GM12878 (cell line): ENCODE measurements around the gene SETD2. TPM values are rescaled to one million over a fixed set of nuclear protein-coding genes. Genes with fewer than 3 reads are reported as not detected.

ENCODE experiments used
- ATAC-seq: fragments of 200-7000 bp; cut with Tn5 transposase; 3 replicates; pipeline ENCODE4 v1.9.1; 2020; ENCODE audit warnings: mild to moderate bottlenecking, moderate library complexity
- BruUV-seq: library from RNA; stranded (reverse); fragments of 400-500 nt; replicated peaks from 2 replicates; lab custom pipeline; 2021; lab: Mats Ljungman, UMichigan
- CTCF ChIA-PET: fragments of 300-600 bp; sonication (Branson Sonifier 250); formaldehyde crosslinking; extraction: SDS; loops from one replicate; lab custom pipeline; 2021; ENCODE audit warnings: inconsistent platforms; lab: Yijun Ruan, JAX
- POLR2A ChIA-PET: fragments of 350-600 bp; formaldehyde crosslinking; extraction: SDS; loops from one replicate; lab custom pipeline; 2021; ENCODE audit warnings: inconsistent platforms; lab: Charles Lee
- RAD21 ChIA-PET: fragments of 300-600 bp; sonication (Branson Sonifier 250); formaldehyde crosslinking; loops from one replicate; lab custom pipeline; 2023; ENCODE audit warnings: antibody characterized with exemption; ENCODE audit not compliant: unreplicated experiment; lab: Charles Lee
- SMC1A ChIA-PET: fragments of 300-600 bp; sonication (Branson Sonifier 250); formaldehyde crosslinking; loops from one replicate; lab custom pipeline; 2023; ENCODE audit not compliant: unreplicated experiment, uncharacterized antibody; lab: Charles Lee
- DNase-seq: peaks from one replicate; pipeline ENCODE4 v3.0.0-alpha.2; 2011; ENCODE audit warnings: low read depth, low spot score
- FAIRE-seq: peaks from 3 replicates; lab custom pipeline; 2011; peaks lifted over from hg19 to GRCh38; lab: Jason Lieb, UNC
- H2AFZ ChIP-seq: 2 replicates; pipeline ENCODE4 v1.6.0; 2011; ENCODE audit warnings: low read depth, low read length, control low read depth; ENCODE audit not compliant: control insufficient read depth
- H3K27ac ChIP-seq: 2 replicates; pipeline ENCODE4 v1.5.1; 2011; ENCODE audit warnings: control low read depth; ENCODE audit not compliant: control insufficient read depth, insufficient read depth
- H3K27me3 ChIP-seq, 2 experiments: replicated peaks in 1 of 2; 2 replicates each; pipeline versions ENCODE4 v1.6.0 to v1.6.1; 2011; ENCODE audit warnings: low read length in 1 of 2; ENCODE audit not compliant: control insufficient read depth in 2 of 2, insufficient read depth in 2 of 2
- H3K36me3 ChIP-seq, 2 experiments: 2 replicates each; pipeline ENCODE4 v1.5.1; 2011; ENCODE audit warnings: low read length in 1 of 2; ENCODE audit not compliant: control insufficient read depth in 2 of 2, insufficient read depth in 2 of 2
- H3K4me1 ChIP-seq: 2 replicates; pipeline ENCODE4 v1.6.1; 2011; ENCODE audit warnings: mild to moderate bottlenecking, low read length, moderate library complexity, mixed read lengths; ENCODE audit not compliant: control insufficient read depth, insufficient read depth
- H3K4me2 ChIP-seq: 2 replicates; pipeline ENCODE4 v1.6.0; 2011; ENCODE audit warnings: control low read depth; ENCODE audit not compliant: control insufficient read depth, insufficient read depth
- H3K4me3 ChIP-seq: fragments of 200-600 bp; sonication (generic); 2 replicates; pipeline ENCODE4 v1.5.1; 2016
- H3K79me2 ChIP-seq: 2 replicates; pipeline ENCODE4 v1.6.0; 2011; ENCODE audit warnings: low read length; ENCODE audit not compliant: control insufficient read depth, insufficient read depth
- H3K9ac ChIP-seq: 2 replicates; pipeline ENCODE4 v1.8.0; 2011; ENCODE audit warnings: low read length, control low read depth, mixed read lengths; ENCODE audit not compliant: control insufficient read depth, insufficient read depth
- H3K9me3 ChIP-seq: replicated peaks from 3 replicates; pipeline ENCODE4 v1.5.1; 2011; ENCODE audit warnings: mild to moderate bottlenecking, low read length; ENCODE audit not compliant: control insufficient read depth, insufficient read depth
- H4K20me1 ChIP-seq: 2 replicates; pipeline ENCODE4 v1.6.0; 2011; ENCODE audit not compliant: control insufficient read depth, insufficient read depth
- KLF5 ChIP-seq: fragments of 450-650 bp; IDR thresholded peaks from 2 replicates; pipeline ENCODE4 v1.6.1; 2014; ENCODE audit warnings: mild to moderate bottlenecking; ENCODE audit not compliant: partially characterized antibody
- PKNOX1 ChIP-seq: fragments of 450-650 bp; IDR thresholded peaks from 2 replicates; pipeline ENCODE4 v1.6.1; 2016; ENCODE audit warnings: mild to moderate bottlenecking
- TBL1XR1 ChIP-seq: IDR thresholded peaks from 2 replicates; pipeline ENCODE4 v1.6.1; 2012; ENCODE audit warnings: low read depth, low read length, improper control_type of control experiment
- WGBS: methylation state at CpG from one replicate; pipeline ENCODE4 v1.1.6; 2016; ENCODE audit warnings: low lambda C conversion rate; ENCODE audit not compliant: insufficient replicate concordance, insufficient coverage; ENCODE audit errors: missing lambda C conversion rate; 5-methylcytosine and 5-hydroxymethylcytosine counted together
- in situ Hi-C: fragments of 300-500 bp; cut with MboI; formaldehyde crosslinking; loops from 9 replicates; pipeline ENCODE4 v1.14.3; 2018; ENCODE audit warnings: mixed read lengths
- intact Hi-C: fragments of 100-400 bp; cut with micrococcal nuclease; formaldehyde crosslinking; loops from one replicate; pipeline ENCODE4 v1.14.2; 2022; ENCODE audit not compliant: unreplicated experiment
- polyA plus RNA-seq, 11 experiments: library from polyadenylated mRNA; depleted of rRNA in 4 of 11; unstranded in 6 of 11; stranded (reverse) in 5 of 11; fragments of >200 nt; fragmentation: Nextera tagmentation in 4 of 11; fragmentation: Illumina TruSeq in 1 of 11; extraction: Ambion mirVana in 4 of 11; extraction: Trizol in 1 of 11; gene quantifications; 1 replicate in 1 of 11; 2 replicates in 10 of 11; pipeline versions ENCODE4 v1.2.1 to v1.2.3, GENCODE V29; 2011 to 2016; ENCODE audit warnings: inconsistent platforms in 2 of 11, missing spikeins in 2 of 11, low read depth in 1 of 11
- total RNA-seq, 4 experiments: library from RNA; depleted of rRNA in 3 of 4; stranded (reverse); fragments of >200 nt in 3 of 4; fragmentation: Illumina TruSeq in 1 of 4; extraction: Trizol in 1 of 4; gene quantifications; 2 replicates each; pipeline versions ENCODE4 v1.2.1 to v1.2.3, GENCODE V29; 2013 to 2021
- TF ChIP-seq, protein P1 (sequence below): fragments of 450-650 bp; IDR thresholded peaks from 2 replicates; pipeline ENCODE4 v1.6.1; 2017; ENCODE audit warnings: mild to moderate bottlenecking

Gene SETD2
- total and polyA plus RNA-seq, 10 of the 15 experiments (the other 5 are each of a cell fraction or from before 2014, with no cell fraction given) = 8.4 to 44.9 (median 24.5) TPM

DNA sequence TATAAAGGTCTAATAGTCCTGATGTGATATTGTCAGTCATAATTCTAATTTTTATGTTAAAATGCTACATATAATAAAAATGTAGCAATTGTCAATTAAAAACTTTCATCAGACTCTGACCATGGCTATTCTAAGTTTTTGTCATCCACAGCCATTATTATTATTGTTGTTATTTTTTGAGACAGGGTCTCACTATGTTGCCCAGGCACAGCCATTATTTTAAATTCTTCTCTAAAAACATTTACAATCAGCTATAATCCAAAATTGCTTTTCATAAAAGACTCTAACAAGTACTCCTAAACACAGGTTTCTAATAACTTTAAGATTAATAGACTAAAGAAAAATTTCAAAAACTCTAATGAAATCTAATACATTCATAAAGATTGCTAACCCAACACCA lies 41.0 kb upstream of the SETD2 start (continued):
- TF ChIP-seq, protein P1, sequence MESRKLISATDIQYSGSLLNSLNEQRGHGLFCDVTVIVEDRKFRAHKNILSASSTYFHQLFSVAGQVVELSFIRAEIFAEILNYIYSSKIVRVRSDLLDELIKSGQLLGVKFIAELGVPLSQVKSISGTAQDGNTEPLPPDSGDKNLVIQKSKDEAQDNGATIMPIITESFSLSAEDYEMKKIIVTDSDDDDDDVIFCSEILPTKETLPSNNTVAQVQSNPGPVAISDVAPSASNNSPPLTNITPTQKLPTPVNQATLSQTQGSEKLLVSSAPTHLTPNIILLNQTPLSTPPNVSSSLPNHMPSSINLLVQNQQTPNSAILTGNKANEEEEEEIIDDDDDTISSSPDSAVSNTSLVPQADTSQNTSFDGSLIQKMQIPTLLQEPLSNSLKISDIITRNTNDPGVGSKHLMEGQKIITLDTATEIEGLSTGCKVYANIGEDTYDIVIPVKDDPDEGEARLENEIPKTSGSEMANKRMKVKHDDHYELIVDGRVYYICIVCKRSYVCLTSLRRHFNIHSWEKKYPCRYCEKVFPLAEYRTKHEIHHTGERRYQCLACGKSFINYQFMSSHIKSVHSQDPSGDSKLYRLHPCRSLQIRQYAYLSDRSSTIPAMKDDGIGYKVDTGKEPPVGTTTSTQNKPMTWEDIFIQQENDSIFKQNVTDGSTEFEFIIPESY = no peak
- TF ChIP-seq KLF5 = no peak

DNA sequence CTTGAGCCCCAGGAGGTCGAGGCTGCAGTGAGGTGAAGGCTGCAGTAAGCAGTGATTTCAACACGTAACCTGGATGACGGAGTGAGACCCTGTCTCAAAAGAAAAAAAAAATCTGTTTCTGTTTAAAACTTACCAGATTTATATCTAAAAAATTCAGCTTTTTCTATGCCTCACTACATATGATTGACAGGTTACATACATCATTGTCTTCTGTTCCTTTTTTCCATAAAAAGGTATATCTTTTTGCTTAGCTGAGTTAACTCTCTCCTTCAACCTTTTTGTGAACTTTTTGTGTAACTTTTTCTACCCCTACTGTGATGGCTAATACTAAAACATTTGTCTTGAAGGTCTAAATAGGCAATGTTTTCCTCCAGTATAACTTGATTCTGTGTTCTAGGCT lies 38.6 kb upstream of the SETD2 start:
- ATAC-seq (no peak), DNase-seq (no peak), FAIRE-seq (no peak)
- 83% methylated on average over 3 of the region's 3 CpGs for WGBS
- CTCF ChIA-PET = interaction anchor here (0.8 kb wide), 1 partner anchor 144 kb away, joined by 3 read pairs; no protein-coding TSS in a partner anchor
- TF ChIP-seq TBL1XR1 (no peak), PKNOX1 (peak; percentile 52)
- H3K4me1 ChIP-seq = no peaks in the 10 kb centered on the region
- no peaks in the 10 kb centered on the region for H3K27me3 ChIP-seq
- in situ Hi-C loops = no loop called here
- H3K4me2 ChIP-seq = no peak overlapping the region
- no peak overlapping the region for H2AFZ ChIP-seq
- no peaks in the 10 kb centered on the region for H3K9me3 ChIP-seq
- no peaks in the 10 kb centered on the region for H3K36me3 ChIP-seq
- no peaks in the 10 kb centered on the region for H3K79me2 ChIP-seq
- RAD21 ChIA-PET = no interaction called here
- H3K4me3 ChIP-seq = no peak overlapping the region
- H3K9ac ChIP-seq = no peak overlapping the region
- SMC1A ChIA-PET = no interaction called here
- POLR2A ChIA-PET = no interaction called here
- no peak overlapping the region for H3K27ac ChIP-seq
- intact Hi-C loops = no loop called here
- no TSS peak for BruUV-seq
- no peaks in the 10 kb centered on the region for H4K20me1 ChIP-seq
